Measurements from ENCODE around the gene DPPA4.

DNA sequence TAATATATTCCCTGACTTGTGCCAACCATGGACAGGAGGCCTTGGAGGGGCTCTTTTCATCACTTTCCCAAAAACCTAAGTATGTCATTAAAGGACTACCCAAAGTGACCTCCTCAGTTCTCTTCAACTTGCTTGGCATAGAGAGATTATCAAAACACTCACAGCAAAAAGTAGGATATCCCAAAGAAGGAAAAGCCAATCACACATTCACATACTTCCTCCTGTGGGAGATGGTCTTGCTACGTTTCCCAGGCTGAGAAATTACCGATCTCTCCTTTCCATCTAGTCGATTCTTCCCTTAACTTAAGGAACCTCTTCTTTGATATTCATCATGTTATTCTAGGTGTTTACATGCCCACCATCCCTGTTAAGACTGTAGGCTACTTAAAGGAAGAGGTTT, 9.1 kb downstream of the DPPA4 start:
- TF ChIP-seq, protein P1, sequence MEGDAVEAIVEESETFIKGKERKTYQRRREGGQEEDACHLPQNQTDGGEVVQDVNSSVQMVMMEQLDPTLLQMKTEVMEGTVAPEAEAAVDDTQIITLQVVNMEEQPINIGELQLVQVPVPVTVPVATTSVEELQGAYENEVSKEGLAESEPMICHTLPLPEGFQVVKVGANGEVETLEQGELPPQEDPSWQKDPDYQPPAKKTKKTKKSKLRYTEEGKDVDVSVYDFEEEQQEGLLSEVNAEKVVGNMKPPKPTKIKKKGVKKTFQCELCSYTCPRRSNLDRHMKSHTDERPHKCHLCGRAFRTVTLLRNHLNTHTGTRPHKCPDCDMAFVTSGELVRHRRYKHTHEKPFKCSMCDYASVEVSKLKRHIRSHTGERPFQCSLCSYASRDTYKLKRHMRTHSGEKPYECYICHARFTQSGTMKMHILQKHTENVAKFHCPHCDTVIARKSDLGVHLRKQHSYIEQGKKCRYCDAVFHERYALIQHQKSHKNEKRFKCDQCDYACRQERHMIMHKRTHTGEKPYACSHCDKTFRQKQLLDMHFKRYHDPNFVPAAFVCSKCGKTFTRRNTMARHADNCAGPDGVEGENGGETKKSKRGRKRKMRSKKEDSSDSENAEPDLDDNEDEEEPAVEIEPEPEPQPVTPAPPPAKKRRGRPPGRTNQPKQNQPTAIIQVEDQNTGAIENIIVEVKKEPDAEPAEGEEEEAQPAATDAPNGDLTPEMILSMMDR (conservative IDR thresholded peaks at IDR 0.05 in 1 of 2, IDR thresholded peaks at IDR 0.05 in 1 of 2; ENCODE audit: extremely low read depth in 1 of 2, insufficient read depth in 1 of 2, low read depth in 1 of 2, low read length in 2 of 2) = no peak
- no peak for TF ChIP-seq EZH2 (IDR thresholded peaks at IDR 0.05; ENCODE audit: borderline replicate concordance, low read length)
